DND-41 (cell line): ENCODE results near the gene USP9X.

Source experiments
- ATAC-seq: fragments of 200-7000 bp; cut with Tn5 transposase; 3 replicates; pipeline ENCODE4 v1.9.1; 2021; ENCODE audit warnings: low read depth; ENCODE audit not compliant: insufficient read depth
- DNase-seq: peaks from one replicate; pipeline ENCODE4 v3.0.0-alpha.2; 2020
- H2AFZ ChIP-seq: 2 replicates; pipeline ENCODE4 v1.6.0; 2012; ENCODE audit warnings: low read depth, low read length
- H3K27ac ChIP-seq: 2 replicates; pipeline ENCODE4 v1.5.1; 2012; ENCODE audit warnings: low read length, inconsistent platforms
- H3K27me3 ChIP-seq: fragments of 200-600 bp; sonication (generic); 2 replicates; pipeline ENCODE4 v1.6.0; 2012; ENCODE audit warnings: low read length, mild to moderate bottlenecking, inconsistent platforms; ENCODE audit not compliant: insufficient read depth, poor library complexity
- H3K36me3 ChIP-seq: 2 replicates; pipeline ENCODE4 v1.5.1; 2012; ENCODE audit warnings: low read length, inconsistent platforms; ENCODE audit not compliant: insufficient read depth
- H3K4me1 ChIP-seq: 2 replicates; pipeline ENCODE4 v1.5.1; 2012; ENCODE audit warnings: mild to moderate bottlenecking, low read length; ENCODE audit not compliant: insufficient read depth
- H3K4me2 ChIP-seq: 2 replicates; pipeline ENCODE4 v1.6.0; 2012; ENCODE audit warnings: mild to moderate bottlenecking, moderate library complexity, low read length, inconsistent platforms; ENCODE audit not compliant: insufficient read depth
- H3K4me3 ChIP-seq, 2 experiments: fragments of 200-600 bp in 1 of 2; shearing (Covaris generic) in 1 of 2; 2 replicates each; pipeline ENCODE4 v1.5.1; 2012 to 2016; ENCODE audit warnings: inconsistent platforms in 2 of 2, low read length in 2 of 2, mild to moderate bottlenecking in 2 of 2, low read depth in 1 of 2, moderate library complexity in 1 of 2
- H3K79me2 ChIP-seq: 2 replicates; pipeline ENCODE4 v1.6.0; 2012; ENCODE audit warnings: low read length, inconsistent platforms; ENCODE audit not compliant: insufficient read depth
- H3K9ac ChIP-seq: 2 replicates; pipeline ENCODE4 v1.6.0; 2012; ENCODE audit warnings: low read depth, mild to moderate bottlenecking, inconsistent platforms, low read length, moderate library complexity
- H3K9me3 ChIP-seq: 2 replicates; pipeline ENCODE4 v1.5.1; 2012; ENCODE audit warnings: low read length, moderate library complexity, mild to moderate bottlenecking, inconsistent platforms; ENCODE audit not compliant: insufficient read depth, severe bottlenecking
- H4K20me1 ChIP-seq: 2 replicates; pipeline ENCODE4 v1.6.0; 2012; ENCODE audit warnings: low read length; ENCODE audit not compliant: insufficient read depth
- EZH2 ChIP-seq: IDR thresholded peaks from 3 replicates; pipeline ENCODE4 v1.6.1; 2012; ENCODE audit warnings: borderline replicate concordance, low read depth, mild to moderate bottlenecking, moderate library complexity, low read length, inconsistent platforms; ENCODE audit not compliant: severe bottlenecking
- TF ChIP-seq, protein P1 (sequence below): IDR thresholded peaks from 2 replicates; pipeline ENCODE4 v1.5.1; 2012; ENCODE audit warnings: borderline replicate concordance, low read length, moderate library complexity, mild to moderate bottlenecking; ENCODE audit not compliant: poor library complexity, severe bottlenecking; ENCODE audit errors: extremely low read depth

The USP9X gene

GRCh38 chrX:41153957-41154356 lies 68.7 kb downstream of the USP9X start:
- ATAC-seq (no peak), DNase-seq (no peak)
- Histone ChIP-seq H2AFZ (no peak overlapping the region), H3K9me3 (no peaks in the 10 kb centered on the region), H3K4me3 (no peak overlapping the region), H3K27ac (no peak overlapping the region), H4K20me1 (no peaks in the 10 kb centered on the region), H3K9ac (no peak overlapping the region), H3K27me3 (no peaks in the 10 kb centered on the region), H3K4me2 (no peak overlapping the region), H3K36me3 (peaks cover 54% of the 10 kb centered on the region), H3K79me2 (no peaks in the 10 kb centered on the region), H3K4me1 (no peaks in the 10 kb centered on the region)
- TF ChIP-seq, protein P1, sequence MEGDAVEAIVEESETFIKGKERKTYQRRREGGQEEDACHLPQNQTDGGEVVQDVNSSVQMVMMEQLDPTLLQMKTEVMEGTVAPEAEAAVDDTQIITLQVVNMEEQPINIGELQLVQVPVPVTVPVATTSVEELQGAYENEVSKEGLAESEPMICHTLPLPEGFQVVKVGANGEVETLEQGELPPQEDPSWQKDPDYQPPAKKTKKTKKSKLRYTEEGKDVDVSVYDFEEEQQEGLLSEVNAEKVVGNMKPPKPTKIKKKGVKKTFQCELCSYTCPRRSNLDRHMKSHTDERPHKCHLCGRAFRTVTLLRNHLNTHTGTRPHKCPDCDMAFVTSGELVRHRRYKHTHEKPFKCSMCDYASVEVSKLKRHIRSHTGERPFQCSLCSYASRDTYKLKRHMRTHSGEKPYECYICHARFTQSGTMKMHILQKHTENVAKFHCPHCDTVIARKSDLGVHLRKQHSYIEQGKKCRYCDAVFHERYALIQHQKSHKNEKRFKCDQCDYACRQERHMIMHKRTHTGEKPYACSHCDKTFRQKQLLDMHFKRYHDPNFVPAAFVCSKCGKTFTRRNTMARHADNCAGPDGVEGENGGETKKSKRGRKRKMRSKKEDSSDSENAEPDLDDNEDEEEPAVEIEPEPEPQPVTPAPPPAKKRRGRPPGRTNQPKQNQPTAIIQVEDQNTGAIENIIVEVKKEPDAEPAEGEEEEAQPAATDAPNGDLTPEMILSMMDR: no peak
- TF ChIP-seq EZH2: no peak

DNA sequence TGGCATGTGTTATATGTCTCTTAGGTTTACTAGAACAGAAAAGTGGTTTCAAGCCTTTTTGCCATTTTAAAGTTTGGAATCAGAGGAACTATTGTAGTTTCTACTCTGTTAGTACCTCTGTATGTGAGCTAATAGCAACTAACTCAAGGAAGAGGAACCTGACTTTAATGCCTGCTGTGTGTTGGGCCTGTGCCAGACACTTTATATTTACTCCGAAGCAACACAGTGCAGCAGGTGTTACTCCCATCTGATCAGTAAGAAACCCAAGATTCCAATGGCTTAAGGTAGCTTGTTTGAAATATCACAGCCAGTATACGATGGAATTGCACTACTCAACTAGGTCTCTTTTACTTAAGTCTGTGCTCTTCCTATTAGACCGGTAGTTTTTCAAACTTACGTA lies 79.2 kb downstream of the USP9X start:
- Histone ChIP-seq H3K27me3 (no peaks in the 10 kb centered on the region), H3K79me2 (no peaks in the 10 kb centered on the region), H3K4me1 (no peaks in the 10 kb centered on the region), H3K36me3 (peaks cover 27% of the 10 kb centered on the region), H3K9me3 (no peaks in the 10 kb centered on the region), H3K9ac (no peak overlapping the region), H3K27ac (no peak overlapping the region), H4K20me1 (no peaks in the 10 kb centered on the region), H3K4me3 (no peak overlapping the region), H3K4me2 (no peak overlapping the region), H2AFZ (no peak overlapping the region)
- ATAC-seq (no peak), DNase-seq (no peak)
- no peak for TF ChIP-seq EZH2
- TF ChIP-seq, protein P1: no peak

- H3K27ac ChIP-seq: no peak overlapping the region
Measured at GRCh38 chrX:41167888-41168287, 82.6 kb downstream of the USP9X start.

More at GRCh38 chrX:41167888-41168287, 82.6 kb downstream of the USP9X start:
- DNase-seq (no peak), ATAC-seq (no peak)
- H3K36me3 ChIP-seq: peaks cover 38% of the 10 kb centered on the region
- no peak overlapping the region for H3K9ac ChIP-seq
- H3K4me2 ChIP-seq: no peak overlapping the region
- H3K4me3 ChIP-seq: no peak overlapping the region
- no peaks in the 10 kb centered on the region for H3K27me3 ChIP-seq
- no peaks in the 10 kb centered on the region for H3K79me2 ChIP-seq
- H3K4me1 ChIP-seq: no peaks in the 10 kb centered on the region
- H2AFZ ChIP-seq: no peak overlapping the region
- TF ChIP-seq, protein P1: no peak
- no peak for TF ChIP-seq EZH2
- H4K20me1 ChIP-seq: no peaks in the 10 kb centered on the region
- no peaks in the 10 kb centered on the region for H3K9me3 ChIP-seq
